Neutrophil (primary cell): Measurements from ENCODE around the gene LAMTOR1.

Source experiments
- H3K27ac ChIP-seq: fragments of 200-600 bp; sonication (generic); 2 replicates; pipeline ENCODE4 v1.5.1; 2016; ENCODE audit warnings: mild to moderate bottlenecking, moderate library complexity
- H3K27me3 ChIP-seq: fragments of 200-600 bp; sonication (generic); 2 replicates; pipeline ENCODE4 v1.6.0; 2016; ENCODE audit warnings: mild to moderate bottlenecking
- H3K36me3 ChIP-seq: fragments of 200-600 bp; sonication (generic); 2 replicates; pipeline ENCODE4 v1.5.1; 2017
- H3K4me1 ChIP-seq, 2 experiments: fragments of 200-600 bp in 1 of 2; sonication (generic) in 1 of 2; 1 replicate in 1 of 2; 2 replicates in 1 of 2; pipeline versions ENCODE4 v1.5.1 to v1.6.1; 2013 to 2016; ENCODE audit warnings: low read depth in 1 of 2, low read length in 1 of 2, mild to moderate bottlenecking in 1 of 2, moderate library complexity in 1 of 2; ENCODE audit not compliant: control insufficient read depth in 1 of 2, insufficient read depth in 1 of 2
- H3K4me3 ChIP-seq, 2 experiments: fragments of 200-600 bp in 1 of 2; sonication (generic) in 1 of 2; 1 replicate in 1 of 2; 2 replicates in 1 of 2; pipeline ENCODE4 v1.5.1; 2013 to 2016; ENCODE audit warnings: low read depth in 1 of 2, low read length in 1 of 2, mild to moderate bottlenecking in 1 of 2, moderate library complexity in 1 of 2
- H3K9me3 ChIP-seq: fragments of 200-600 bp; sonication (generic); 2 replicates; pipeline ENCODE4 v1.5.1; 2016
- CTCF ChIP-seq: fragments of 200-600 bp; sonication (generic); IDR thresholded peaks from 2 replicates; pipeline ENCODE4 v1.5.1; 2016; ENCODE audit warnings: antibody characterized with exemption

Gene LAMTOR1

GRCh38 chr11:72111300-72112142, 8.4 kb upstream of the LAMTOR1 start:
- H3K4me1 ChIP-seq: peaks cover 50 to 51% of the 10 kb centered on the region in 2 experiments
- H3K4me3 ChIP-seq: peak overlapping the region; percentile 67 to 78
- no peaks in the 10 kb centered on the region for H3K9me3 ChIP-seq
- peak overlapping the region; percentile 98 for H3K27ac ChIP-seq
- no peaks in the 10 kb centered on the region for H3K27me3 ChIP-seq
- TF ChIP-seq CTCF: no peak
- no peaks in the 10 kb centered on the region for H3K36me3 ChIP-seq

GRCh38 chr11:72105888-72106287, 2.8 kb upstream of the LAMTOR1 start, which contains the start of gene TOMT:
Gene TOMT, plus strand, starts transcription at chr11:72105924. Its CDS starts 28 bp downstream, at chr11:72105952.
- no peak for TF ChIP-seq CTCF

GRCh38 chr11:72103754-72104167, 664 bp upstream of the LAMTOR1 start:
- peak overlapping the region; percentile 95 for H3K27ac ChIP-seq
- no peaks in the 10 kb centered on the region for H3K9me3 ChIP-seq
- peak overlapping the region; percentile 66 to 78 for H3K4me3 ChIP-seq
- peaks cover 4% of the 10 kb centered on the region for H3K36me3 ChIP-seq
- H3K4me1 ChIP-seq: peaks cover 50 to 51% of the 10 kb centered on the region in 2 experiments
- H3K27me3 ChIP-seq: no peaks in the 10 kb centered on the region
- no peak for TF ChIP-seq CTCF

More at GRCh38 chr11:72105888-72106287, 2.8 kb upstream of the LAMTOR1 start, which contains the start of gene TOMT:
- Histone ChIP-seq H3K9me3 (no peaks in the 10 kb centered on the region), H3K27ac (peak within 1 kb of the TSS; percentile 95), H3K36me3 (no peaks in the 10 kb centered on the region), H3K27me3 (no peaks in the 10 kb centered on the region), H3K4me3 (no peak within 1 kb of the TSS), H3K4me1 (peaks cover 29 to 31% of the 10 kb centered on the region in 2 experiments)

- Histone ChIP-seq H3K4me3 (peak overlapping the region; percentile 66 to 78), H3K27me3 (no peaks in the 10 kb centered on the region), H3K9me3 (no peaks in the 10 kb centered on the region), H3K27ac (peak overlapping the region; percentile 95), H3K4me1 (peaks cover 57 to 62% of the 10 kb centered on the region in 2 experiments), H3K36me3 (peaks cover 16% of the 10 kb centered on the region)
- no peak for TF ChIP-seq CTCF
These were observed 509 bp downstream of the LAMTOR1 start for GRCh38 chr11:72102631-72102945.

- H3K27me3 ChIP-seq: no peaks in the 10 kb centered on the region
- H3K4me3 ChIP-seq: peak overlapping the region; percentile 66 to 78
- no peaks in the 10 kb centered on the region for H3K9me3 ChIP-seq
- H3K4me1 ChIP-seq: peaks cover 57 to 65% of the 10 kb centered on the region in 2 experiments
- H3K36me3 ChIP-seq: peaks cover 20% of the 10 kb centered on the region
- no peak for TF ChIP-seq CTCF
- peak overlapping the region; percentile 95 for H3K27ac ChIP-seq
These were observed 935 bp downstream of the LAMTOR1 start for GRCh38 chr11:72102162-72102561.
